ENCODE data around the gene TSPAN10.

DNA sequence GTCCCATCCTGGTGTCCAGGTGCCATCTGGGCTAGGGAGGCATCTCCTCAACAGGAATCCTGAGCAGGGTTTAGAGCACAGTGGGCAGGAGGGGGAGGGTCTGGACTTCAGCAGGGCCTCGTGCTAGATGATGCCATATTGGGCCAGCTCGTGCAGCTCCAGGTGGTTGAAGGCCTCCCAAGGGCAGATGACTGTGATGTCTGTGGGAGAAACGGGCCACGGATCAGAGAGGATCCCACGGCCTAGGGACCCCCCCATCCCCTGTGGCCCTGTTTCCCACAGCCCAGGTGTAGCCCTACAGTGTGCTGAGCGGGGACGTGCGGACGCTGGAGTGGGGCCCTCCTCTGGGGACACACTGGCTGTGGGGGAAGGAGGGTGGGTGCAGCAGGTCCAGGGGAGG lies 14.0 kb downstream of the TSPAN10 start:
- TF ChIP-seq POLR2AphosphoS5 (IDR thresholded peaks at IDR 0.05; ENCODE audit: borderline replicate concordance, low read depth, low read length): no peak
- no peak for TF ChIP-seq EZH2 (IDR thresholded peaks at IDR 0.05)
- TF ChIP-seq FOXP2 (optimal IDR thresholded peaks at IDR 0.05; ENCODE audit: control extremely low read depth, extremely low read length, insufficient read depth): no peak

Measured in SK-N-MC (cell line).